HuH-7.5 (cell line): ENCODE measurements around the gene TNFRSF4.

Experiments used
- DNase-seq: peaks from one replicate; pipeline ENCODE4 v3.0.0; 2011; ENCODE audit warnings: low spot score

Gene TNFRSF4

GRCh38 chr1:1217621-1218523, 3.9 kb upstream of the TNFRSF4 start:
- DNase-seq: no peak

GRCh38 chr1:1216770-1217620, 3.0 kb upstream of the TNFRSF4 start:
- no peak for DNase-seq

GRCh38 chr1:1215881-1216605, 2.1 kb upstream of the TNFRSF4 start:
- no peak for DNase-seq

- no peak for DNase-seq
Measured at GRCh38 chr1:1215080-1215676, 1.2 kb upstream of the TNFRSF4 start.

GRCh38 chr1:1212780-1213344, 1.1 kb downstream of the TNFRSF4 start:
- no peak for DNase-seq

GRCh38 chr1:1211541-1212441, 2.2 kb downstream of the TNFRSF4 start:
- no peak for DNase-seq

GRCh38 chr1:1210726-1211540, 3.0 kb downstream of the TNFRSF4 start:
- DNase-seq: no peak

GRCh38 chr1:1208713-1209433, 5.1 kb downstream of the TNFRSF4 start:
- no peak for DNase-seq

GRCh38 chr1:1207571-1207892, 6.4 kb downstream of the TNFRSF4 start:
- no peak for DNase-seq

GRCh38 chr1:1206966-1207531, 6.9 kb downstream of the TNFRSF4 start:
- DNase-seq: no peak

- DNase-seq: no peak
Measured at GRCh38 chr1:1206376-1206965, 7.5 kb downstream of the TNFRSF4 start, which contains the start of gene TNFRSF18. Gene TNFRSF18, minus strand, starts transcription at chr1:1206592. Its CDS starts 21 bp downstream, at chr1:1206571.

GRCh38 chr1:1205769-1206375, 8.1 kb downstream of the TNFRSF4 start:
- no peak for DNase-seq

- no peak for DNase-seq
Measured at GRCh38 chr1:1204998-1205768, 8.8 kb downstream of the TNFRSF4 start.

GRCh38 chr1:1204425-1204920, 9.5 kb downstream of the TNFRSF4 start:
- no peak for DNase-seq

GRCh38 chr1:1203561-1204424, 10.2 kb downstream of the TNFRSF4 start:
- no peak for DNase-seq
